DMS114 treated with DMSO at 0.1 percent for 48 hours (cell line): ENCODE results near the gene FMC1.
A peak's percentile ranks its signal among the peaks of the same experiment; 100 is the strongest.
"Not testable (repeated sequence)": the region's sequence is repeated elsewhere in the genome, so short reads cannot be mapped to it uniquely, and the experiment has no call there.

Experiments
- DNase-seq: peaks from one replicate; lab custom pipeline; 2025; ENCODE audit not compliant: unreplicated experiment; lab: John Stamatoyannopoulos, UW

FMC1 gene, protein sequence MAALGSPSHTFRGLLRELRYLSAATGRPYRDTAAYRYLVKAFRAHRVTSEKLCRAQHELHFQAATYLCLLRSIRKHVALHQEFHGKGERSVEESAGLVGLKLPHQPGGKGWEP

DNA sequence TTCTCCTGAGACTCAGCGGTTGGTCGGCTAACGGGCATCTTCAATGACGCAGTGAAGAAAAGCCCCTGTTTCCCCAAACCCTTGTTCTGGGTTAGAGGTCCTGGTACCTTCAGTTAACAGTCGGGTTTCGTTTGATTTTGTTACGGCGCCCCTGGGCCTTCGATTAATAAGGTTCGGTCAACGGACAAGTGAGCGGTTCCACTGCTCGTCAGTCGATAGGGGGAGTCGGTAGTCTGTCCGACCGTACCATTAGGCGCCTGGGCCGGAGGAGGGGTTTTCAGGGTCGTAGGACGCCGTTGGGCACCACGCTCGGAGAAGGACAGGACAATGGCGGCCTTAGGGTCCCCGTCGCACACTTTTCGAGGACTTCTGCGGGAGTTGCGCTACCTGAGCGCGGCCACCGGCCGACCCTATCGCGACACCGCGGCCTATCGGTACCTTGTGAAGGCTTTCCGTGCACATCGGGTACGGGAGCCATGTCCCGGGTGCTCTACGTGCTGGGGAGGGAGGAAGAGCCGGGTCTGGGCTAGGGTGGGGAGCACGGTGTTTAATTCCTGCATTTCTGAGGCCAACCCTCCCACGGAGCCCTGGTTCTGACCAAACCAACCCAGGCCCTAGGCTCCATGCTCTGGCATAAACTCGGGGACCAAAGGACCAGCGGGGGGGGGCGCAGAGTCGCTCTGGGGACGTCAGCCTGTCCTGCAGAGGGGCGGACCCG is at the start of gene FMC1:
Gene FMC1, plus strand, starts transcription at position 280 of the 718 bp plus-strand sequence. Its CDS starts 48 bp downstream, at position 328.
- DNase-seq: peak; percentile 85

DNA sequence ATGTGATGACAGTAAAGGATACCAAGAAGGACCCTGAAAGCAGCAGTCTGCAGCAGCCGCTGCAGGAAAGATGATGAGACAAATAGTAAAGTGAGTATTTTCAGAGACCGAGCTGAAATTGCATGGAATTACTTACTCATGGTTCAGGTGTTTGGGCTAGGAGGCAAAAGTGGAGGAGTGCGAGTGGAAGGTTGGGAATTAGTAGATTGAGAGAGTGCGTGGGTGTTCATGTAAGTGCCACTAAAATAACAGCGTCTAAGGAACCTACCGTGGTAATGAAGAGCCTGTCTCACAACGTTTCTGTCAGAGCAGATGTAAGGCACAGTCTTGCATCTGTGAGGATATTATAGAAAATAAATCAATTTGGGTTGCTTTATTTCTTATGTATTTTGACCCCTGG is 48.3 kb upstream of the FMC1 start:
- DNase-seq: no peak

DNA sequence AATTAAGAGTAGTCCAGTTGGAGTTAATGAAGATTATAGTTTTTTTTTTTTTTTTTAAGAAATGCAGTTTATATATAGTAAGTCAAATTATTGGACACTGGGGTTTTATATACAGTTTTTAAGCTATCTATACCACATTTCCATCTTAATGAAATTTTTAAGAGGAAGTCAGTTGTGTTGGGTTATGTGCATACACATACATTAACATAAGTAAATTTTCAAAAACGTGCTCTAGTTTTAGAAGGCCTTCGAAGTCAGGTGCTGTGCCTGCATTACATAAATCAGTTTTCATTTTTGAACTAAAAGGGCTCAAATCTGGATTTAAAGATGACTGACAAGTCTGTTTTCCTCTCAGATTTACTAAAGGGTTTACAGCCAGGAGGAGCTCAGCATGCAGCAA is 47.6 kb upstream of the FMC1 start:
- no peak for DNase-seq

DNA sequence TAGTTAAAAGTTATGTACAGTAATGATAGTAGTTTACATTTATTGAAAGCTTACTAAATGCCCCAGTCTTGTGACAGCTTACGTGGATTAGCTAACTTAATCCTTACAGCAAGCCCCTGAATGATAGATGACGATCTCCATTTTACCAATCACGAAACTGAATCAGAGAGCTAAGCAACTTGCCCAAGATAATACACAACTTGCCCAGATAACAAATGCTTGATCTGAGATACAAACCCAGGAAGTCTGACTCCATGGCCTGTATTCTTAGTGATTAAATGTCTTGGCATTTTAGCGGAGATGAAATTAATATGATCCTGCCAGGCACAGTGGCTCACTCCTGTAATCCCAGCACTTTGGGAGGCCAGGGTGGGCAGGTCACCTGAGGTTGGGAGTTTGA is 46.9 kb upstream of the FMC1 start:
- DNase-seq: no peak

DNA sequence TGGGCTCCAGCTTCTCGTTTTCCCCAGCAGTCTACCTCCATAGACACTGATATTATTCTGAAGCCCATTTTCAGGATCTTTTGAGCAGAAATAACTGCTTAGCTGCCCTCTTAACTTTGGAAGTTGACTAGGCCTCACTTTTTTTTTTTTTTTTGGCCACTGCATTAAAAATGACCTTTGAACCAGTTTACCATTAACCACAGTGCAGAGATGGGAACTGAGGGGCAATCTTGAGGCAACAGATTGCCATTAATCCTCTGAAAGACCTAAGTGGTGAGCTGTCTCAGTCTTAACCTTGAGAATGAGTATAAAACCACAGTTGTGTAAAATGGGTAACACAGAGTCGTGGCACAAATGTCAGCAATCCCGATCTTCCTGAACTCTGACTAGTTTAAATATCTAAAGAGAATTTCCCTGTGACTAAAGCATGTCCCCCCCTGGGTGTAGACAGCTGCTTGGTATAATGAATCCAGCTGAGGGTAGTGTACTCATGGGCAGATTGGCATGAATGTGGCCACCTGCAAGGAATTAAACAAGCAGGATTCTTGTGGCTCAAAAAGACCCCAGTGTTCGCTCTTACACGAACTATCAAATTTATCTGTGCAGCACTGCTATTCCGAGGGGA is 46.1 kb upstream of the FMC1 start:
- no peak for DNase-seq

DNA sequence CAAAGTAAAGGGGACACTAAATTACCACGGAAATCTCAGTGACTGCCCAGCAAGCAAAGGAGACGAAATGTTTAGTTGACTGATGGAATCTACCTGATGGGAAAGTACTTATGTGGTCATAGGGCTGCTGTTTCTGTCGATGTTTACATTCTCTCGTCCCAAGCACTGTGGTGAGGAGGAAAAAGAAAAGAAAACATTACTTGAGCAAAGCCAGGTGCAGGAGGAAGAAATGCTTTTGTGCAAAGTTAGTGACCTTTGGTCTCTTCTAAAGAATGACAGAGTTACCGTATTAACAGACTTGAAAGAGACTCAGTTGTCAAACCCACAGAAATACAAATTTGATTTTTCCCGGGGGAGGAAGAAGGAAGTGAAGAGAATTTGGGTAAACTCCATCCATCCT is 43.3 kb upstream of the FMC1 start:
- no peak for DNase-seq

DNA sequence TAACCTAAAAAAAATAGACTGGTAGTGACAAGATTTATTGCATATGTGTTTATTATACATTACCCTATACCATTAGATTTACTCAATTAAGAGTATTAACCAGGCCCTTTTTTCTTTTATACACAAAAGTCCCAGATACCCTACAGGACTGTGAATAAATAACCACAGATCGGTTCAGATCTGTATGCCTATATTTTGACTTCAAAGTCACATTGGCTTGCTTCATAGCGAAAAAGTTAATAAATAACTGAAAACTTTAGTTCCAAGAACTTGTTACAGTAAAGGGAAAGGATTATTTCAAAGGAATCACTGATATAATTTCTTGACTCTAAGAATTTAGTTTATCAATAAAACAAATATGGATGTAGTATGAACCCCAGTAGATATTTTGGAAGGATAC is 41.8 kb upstream of the FMC1 start:
- DNase-seq: no peak

DNA sequence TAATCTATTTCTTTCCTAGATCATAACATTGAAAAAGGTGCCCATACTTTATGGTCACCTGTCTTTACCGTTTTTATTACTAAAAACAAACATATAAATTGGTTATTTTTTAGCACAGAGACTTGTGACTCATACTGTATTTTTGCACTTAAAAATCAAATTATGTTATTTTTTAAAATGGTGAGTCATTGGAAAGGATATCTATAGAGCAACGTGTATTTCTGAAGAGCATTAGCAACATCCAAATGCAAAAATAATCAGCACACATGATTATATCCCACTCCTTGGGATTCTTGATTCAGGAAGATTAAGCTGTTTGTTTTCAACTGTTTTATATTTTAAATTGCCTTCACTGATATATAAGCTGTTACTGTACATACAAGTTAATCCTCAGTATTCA is 40.7 kb upstream of the FMC1 start:
- DNase-seq: no peak

DNA sequence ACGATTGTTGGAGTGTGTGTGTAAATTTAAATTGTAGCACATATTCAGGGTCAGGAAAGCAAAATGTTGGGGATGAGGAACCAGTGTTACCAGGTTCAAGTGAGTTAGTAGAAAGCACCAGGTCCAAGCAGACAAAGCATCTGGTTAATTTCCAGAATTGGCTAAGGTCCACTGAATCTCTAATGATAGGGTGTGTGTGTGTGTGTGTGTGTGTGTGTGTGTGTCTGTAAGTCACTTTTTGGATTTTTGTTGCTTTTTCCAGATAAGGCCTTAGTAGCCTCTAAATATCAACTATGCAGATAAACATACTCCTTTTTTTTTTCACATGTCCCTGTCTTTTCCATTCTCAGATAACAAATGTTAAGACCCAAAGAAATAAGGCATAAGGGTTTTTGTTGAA is 36.6 kb upstream of the FMC1 start:
- DNase-seq: no peak

DNA sequence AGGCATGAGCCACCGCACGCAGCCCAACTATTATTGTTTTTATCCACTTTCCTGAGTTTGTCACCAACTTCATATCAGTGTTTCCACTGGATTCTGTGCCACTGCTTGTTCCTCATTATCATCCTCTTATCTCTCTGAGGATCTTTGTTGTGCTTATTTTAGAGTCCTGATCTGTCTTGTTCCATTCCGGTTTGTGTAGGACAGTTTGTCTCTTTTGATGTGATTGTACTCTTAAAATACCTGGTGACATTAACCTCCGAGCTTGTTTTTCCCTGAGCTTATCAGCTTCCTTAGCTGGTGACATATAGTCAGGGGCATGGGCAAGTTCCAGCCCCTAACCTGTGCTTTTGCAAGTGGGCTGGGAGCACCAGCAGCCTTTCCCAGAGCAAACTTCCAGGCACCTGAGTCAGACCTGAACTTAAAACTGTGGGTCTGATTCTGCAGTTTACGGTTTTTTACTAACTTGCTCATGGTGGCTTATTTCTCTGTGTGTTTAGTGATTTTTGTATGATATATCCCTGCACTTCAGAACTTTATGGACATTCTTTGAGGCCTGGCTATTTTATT is 23.1 kb upstream of the FMC1 start:
- DNase-seq: no peak

DNA sequence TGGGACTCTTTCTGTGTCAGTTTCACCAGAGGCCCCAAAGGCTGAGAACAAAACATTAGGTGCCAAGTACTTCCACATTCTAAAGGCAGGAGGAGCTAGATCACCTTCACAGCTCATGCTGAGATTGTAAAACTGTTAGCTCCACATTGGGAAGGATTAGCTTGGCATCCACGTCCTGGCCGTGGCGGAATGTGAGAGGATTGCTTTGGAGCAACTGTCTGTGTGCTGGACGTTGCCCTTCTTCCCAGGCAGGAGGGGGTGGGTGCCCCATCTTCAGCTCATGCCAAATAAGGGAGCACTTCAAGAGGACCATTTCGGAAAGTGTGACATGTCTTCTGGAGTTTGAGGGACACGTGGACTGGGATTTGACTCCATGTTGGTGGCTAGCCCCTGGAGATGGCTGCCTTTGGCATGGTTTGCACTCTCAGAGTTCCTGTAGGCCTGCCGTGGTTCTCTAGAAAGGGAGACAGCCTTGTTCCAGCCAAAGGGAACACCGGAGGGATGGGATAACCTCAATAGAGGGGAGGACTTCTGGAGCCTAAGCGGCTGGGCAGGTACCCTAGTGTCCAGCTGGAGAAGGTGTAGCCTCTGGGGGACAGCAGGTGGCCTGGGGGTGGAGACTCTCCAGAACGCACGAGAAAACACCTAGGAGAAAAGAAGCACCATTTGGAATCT is 19.9 kb upstream of the FMC1 start:
- DNase-seq: peak; percentile 37

DNA sequence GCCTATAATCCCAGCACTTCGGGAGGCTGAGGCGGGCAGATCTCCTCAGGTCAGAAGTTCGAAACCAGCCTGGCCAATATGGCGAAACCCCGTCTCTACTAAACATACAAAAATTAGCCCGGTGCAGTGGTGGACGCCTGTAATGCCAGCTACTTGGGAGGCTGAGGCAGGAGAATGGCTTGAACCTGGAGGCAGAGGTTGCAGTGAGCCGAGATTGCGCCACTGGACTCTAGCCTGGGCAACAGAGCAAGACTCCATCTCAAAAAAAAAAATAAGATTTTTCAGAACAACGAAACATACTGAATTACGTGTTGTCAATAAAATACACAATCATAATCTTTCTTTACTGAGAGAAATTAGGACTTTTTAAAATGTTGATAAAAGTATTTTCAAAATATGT is 16.4 kb upstream of the FMC1 start:
- not testable (repeated sequence) for DNase-seq

DNA sequence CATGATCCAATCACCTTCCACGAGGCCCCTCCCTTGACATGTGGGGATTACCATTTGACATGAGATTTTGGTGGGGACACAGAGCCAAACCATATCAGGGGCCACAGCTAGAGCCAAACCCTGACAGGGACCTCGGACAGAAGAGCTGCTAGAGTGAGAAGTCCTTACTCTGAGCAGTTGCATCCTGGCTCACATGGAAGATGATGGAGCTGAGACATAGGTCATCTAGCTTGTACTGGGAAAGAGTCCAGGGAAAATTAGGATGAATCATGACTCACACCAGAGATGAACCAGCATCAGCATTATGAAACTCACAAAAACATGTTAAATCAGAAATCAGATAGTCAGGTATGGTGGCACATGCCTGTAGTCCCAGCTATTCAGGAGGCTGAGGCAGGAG is 12.8 kb upstream of the FMC1 start:
- DNase-seq: no peak

DNA sequence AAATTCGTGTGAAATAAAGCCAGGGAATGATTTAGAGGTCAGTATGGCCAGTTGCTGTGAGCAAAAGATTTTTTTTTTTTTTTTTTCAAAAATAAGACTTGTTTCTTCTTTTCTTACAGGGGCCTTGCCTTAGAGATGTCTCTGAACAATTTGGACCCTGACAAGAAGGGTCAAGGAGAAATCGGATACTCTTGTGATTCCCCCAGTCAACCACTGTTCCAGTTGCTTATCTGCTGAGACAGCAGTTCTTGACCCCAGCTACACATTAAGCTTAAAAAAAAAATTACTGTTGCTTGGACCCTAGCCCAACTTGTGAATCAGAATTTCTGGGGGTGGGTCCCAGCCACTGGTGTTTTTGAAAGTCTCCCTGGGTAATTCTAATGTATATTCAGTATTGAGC is 12.0 kb upstream of the FMC1 start:
- DNase-seq: no peak

DNA sequence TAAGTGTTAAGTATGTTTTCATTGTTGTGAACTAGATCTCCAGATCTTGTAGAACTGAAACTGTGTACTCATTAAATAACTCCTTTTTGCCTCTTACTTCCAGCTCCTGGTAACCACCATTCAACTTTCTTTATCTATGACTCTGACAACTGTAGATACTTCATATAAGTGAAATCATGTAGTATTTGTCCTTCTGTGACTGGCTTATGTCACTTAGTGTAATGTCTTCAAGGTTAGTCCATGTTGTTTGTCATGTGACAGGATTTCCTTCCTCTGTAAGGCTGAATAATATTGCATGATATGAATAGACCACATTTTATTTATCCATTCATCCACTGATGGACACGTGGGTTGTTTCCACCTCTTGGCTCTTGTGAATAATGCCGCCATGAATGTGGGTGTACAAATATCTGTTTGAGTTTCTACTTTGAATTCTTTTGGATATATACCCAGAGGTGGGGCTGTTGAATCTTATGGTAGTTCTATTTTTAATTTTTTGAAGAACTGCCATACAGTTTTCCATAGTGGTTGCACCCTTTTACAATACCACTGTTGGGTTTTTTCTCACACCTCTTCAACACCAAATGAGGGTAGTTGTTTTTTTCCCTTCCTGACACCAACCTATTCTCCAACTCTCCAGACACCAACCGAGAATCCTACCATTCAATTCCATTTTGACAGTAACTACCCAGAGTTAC is 10.7 kb upstream of the FMC1 start:
- DNase-seq: no peak

DNA sequence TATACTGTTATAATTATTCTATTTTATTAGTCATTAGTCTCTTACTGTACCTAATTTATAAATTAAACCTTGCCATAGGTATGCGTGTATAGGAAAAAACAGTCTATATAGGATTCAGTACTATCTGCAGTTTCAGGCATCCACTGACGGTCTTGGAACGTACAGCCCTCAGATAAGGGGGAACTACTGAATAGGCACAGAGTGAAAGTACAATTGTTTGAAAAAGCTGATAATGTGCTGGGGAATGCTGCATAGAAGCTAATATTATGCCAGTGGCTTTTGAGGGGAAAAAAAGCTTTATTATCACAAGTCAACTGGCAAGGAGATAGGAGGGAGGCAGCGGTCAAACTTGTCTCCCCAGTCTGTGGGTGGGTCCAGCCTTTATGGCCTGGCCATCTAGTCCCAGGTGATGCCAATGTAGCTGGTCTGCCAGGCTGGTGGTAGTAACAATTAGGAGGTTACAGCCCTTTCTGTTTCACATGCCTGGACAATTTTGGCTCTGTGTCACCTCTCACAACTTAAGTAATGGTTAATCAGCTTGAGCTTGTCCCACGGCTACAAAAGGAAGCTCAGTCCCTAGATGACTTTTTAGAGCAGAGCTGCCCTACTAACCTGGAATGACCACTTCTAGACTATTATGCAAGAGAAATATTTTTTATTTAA is 8.3 kb upstream of the FMC1 start:
- no peak for DNase-seq

DNA sequence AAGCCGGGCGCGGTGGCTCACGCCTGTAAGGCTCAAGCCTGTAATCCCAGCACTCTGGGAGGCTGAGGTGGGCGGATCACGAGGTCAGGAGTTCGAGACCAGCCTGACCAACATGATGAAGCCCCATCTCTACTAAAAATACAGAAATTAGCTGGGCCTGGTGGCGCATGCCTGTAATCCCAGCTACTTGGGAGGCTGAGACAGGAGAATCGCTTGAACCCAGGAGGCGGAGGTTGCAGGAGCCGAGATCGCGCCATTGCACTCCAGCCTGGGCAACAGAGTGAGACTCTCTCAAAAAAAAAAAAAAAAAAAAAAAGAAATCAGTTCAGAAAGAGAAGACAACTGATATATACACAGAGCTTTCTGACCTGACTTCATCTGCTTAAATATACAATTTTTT is 7.7 kb upstream of the FMC1 start:
- DNase-seq: not testable (repeated sequence)

DNA sequence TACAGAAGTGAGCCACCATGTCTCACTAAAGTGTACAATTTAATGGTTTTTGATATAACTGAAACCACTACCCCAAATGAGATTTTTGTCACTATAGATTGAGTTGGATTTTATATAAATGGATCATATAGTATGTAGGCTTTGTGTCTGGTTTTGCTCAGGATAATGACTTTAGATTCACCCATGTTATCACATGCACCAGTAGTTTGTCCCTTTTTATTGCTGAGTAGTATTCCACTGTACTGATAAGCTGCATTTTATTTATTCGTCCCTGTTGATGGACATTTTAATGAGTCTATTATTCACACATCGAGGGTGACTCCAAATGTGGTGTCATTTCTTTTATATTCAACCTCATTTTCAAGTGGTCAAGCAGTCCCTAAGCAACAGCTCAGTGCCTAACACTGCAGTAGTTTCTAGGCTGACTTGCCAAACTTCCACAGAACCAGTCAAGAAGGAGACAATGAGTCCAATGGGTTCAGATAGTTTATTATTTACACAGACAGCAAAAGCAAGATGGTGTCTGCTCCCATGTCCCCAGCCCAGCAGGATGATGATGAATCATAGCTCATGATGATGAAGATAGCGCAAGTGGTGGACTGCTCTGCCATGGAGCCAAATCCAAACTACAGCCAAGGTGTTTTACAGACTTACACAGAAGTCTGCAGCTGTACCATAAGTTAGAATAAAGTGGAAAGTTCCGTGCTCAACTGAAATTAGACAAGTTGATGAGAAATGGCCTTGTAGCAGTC is 6.6 kb upstream of the FMC1 start:
- no peak for DNase-seq

DNA sequence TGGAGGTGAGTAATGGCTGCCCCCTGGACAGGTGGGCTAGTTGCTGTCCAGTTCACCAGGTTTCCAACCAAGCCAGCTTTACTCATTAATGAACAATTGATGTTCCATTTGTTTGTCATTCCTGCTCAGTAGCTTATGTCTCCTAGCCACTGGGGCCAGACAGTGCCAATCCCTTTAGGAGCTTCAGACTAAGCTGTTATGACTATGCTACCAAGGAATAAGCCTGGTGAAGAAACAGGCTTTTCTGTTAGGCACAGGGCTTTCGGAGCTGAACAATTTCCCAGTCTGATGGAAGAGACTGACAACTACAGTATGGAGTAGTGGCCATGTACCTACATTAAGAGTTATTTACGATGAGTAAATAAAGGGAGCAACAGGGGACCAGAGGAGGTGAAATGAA is 2.1 kb upstream of the FMC1 start:
- no peak for DNase-seq

DNA sequence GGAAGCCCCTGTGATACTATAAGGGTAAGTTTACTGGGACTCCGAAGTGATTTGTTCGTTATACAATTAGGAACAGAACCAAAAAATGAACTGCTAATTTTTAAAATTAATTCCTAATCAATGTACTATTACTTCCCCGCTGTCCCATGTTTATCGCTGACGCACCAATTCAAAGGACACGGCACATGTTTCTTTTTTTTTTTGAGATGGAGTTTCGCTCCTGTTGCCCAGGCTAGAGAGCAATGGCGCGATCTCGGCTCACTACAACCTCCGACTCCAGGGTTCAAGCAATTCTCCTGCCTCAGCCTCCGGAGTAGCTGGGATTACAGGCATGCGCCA is 1.5 kb upstream of the FMC1 start:
- no peak for DNase-seq
